GM12892 (cell line): ENCODE measurements around the gene FAM53A.

Experiments used
- POLR2A ChIP-seq: IDR thresholded peaks from 2 replicates; pipeline ENCODE4 v1.6.1; 2011; ENCODE audit warnings: low read depth, low read length, control low read depth
- TAF1 ChIP-seq: IDR thresholded peaks from 2 replicates; pipeline ENCODE4 v1.6.1; 2011; ENCODE audit warnings: low read depth, mild to moderate bottlenecking, control low read depth, low read length, borderline replicate concordance

DNA sequence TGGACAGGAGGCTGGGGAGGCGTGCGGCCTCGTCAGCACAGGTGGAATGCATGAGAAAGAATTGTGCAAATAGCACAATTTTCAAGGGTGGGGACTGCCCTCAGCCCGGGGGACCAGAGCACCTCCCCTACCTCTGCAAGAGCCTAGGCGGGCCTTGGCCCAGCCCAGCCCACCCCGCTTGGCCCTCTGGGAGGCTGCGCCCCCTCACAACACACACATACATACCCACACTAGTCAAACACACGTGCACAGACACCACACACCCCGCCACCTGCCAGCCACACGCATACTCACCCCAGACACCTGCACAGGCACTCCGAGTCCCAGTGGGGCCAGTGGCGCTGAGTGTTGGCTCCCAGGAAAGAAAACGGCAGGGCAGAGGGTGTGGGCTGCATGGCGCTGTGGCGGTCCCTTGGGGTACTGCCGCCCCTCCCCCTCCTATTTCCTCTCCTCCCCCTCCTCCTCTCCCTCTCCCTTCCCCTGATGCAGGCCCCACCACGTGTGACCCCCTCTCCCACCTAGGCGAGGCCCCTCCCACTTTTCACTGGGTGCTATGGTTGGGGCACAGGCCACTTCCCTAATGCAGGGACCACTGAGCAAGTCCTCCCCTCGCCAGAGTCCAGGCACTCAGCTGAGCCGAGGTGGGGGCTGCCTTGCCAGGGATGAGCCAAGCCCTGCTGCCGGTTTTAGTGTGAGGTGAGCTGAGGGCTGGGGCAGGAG is 84.5 kb downstream of the FAM53A start:
- TF ChIP-seq POLR2A: no peak
- no peak for TF ChIP-seq TAF1
